BLaER1 (cell line): ENCODE measurements around the gene INAFM2.
A peak's percentile ranks its signal among the peaks of the same experiment; 100 is the strongest.

Experiments used
- H3K27ac ChIP-seq: shearing (Covaris generic); formaldehyde crosslinking; 2 replicates; pipeline ENCODE4 v1.8.1; 2022
- H3K27me3 ChIP-seq: shearing (Covaris generic); formaldehyde crosslinking; 2 replicates; pipeline ENCODE4 v1.8.1; 2022
- H3K36me3 ChIP-seq: shearing (Covaris generic); formaldehyde crosslinking; 2 replicates; pipeline ENCODE4 v1.8.1; 2022
- H3K4me1 ChIP-seq: shearing (Covaris generic); formaldehyde crosslinking; 2 replicates; pipeline ENCODE4 v1.8.1; 2022
- H3K4me2 ChIP-seq: shearing (Covaris generic); formaldehyde crosslinking; 2 replicates; pipeline ENCODE4 v1.8.1; 2022
- H3K4me3 ChIP-seq: shearing (Covaris generic); formaldehyde crosslinking; 2 replicates; pipeline ENCODE4 v1.8.1; 2022
- H3K9ac ChIP-seq: shearing (Covaris generic); formaldehyde crosslinking; 2 replicates; pipeline ENCODE4 v1.8.1; 2022
- H3K9me3 ChIP-seq: shearing (Covaris generic); formaldehyde crosslinking; 2 replicates; pipeline ENCODE4 v1.8.1; 2022
- H4K20me1 ChIP-seq: shearing (Covaris generic); formaldehyde crosslinking; 2 replicates; pipeline ENCODE4 v1.8.1; 2022
- Cebpa-rat ChIP-seq: shearing (Covaris generic); IDR thresholded peaks from 2 replicates; pipeline ENCODE4 v1.8.1; 2022

Gene INAFM2

DNA sequence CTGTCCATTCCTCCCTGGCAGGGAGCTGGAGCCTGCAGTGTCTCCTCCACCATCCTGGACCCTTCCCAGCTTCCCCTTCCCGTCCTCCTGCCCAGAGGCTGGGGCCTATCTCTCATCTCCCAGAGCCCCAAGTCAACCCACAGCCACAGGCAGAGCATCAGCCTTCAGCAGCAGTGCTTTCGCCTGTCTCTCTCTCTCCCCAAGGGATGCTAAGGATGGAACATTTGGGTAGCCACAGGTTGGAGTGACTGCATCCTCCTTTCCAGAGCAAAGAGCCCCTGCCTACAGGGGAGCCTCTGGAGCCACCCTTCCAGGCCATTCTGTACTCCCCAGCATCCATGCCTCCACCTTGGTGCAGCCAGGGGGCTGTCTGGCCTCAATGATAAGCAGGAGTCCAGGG, 19.9 kb upstream of the INAFM2 start:
- Histone ChIP-seq H4K20me1 (no peaks in the 10 kb centered on the region), H3K36me3 (peaks cover 57% of the 10 kb centered on the region), H3K27ac (no peak overlapping the region), H3K4me3 (no peak overlapping the region), H3K9me3 (peaks cover 23% of the 10 kb centered on the region), H3K4me1 (peaks cover 42% of the 10 kb centered on the region), H3K27me3 (no peaks in the 10 kb centered on the region), H3K4me2 (no peak overlapping the region), H3K9ac (no peak overlapping the region)
- TF ChIP-seq Cebpa-rat = no peak

DNA sequence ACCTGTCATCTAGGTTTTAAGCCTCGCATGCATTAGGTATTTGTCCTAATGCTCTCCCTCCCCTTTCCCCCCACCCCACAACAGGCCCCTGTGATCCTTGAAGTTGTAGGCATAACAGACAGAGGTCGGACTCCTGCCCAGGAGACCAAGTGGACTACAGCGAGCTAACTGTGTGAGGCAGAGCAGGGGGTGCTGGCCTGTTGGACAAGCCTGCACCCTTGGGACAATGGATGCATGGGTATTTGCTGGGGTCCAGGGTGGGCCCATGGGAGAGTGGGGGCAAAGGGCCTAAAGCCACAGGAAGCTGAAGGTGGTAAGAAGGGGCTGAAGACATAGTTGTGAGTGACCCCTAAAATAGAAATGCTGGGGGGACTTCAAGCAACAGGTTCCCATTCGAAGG, 18.2 kb upstream of the INAFM2 start:
- Histone ChIP-seq H4K20me1 (no peaks in the 10 kb centered on the region), H3K27me3 (no peaks in the 10 kb centered on the region), H3K4me2 (peak overlapping the region; percentile 92), H3K4me1 (peaks cover 59% of the 10 kb centered on the region), H3K36me3 (peaks cover 41% of the 10 kb centered on the region), H3K4me3 (no peak overlapping the region), H3K27ac (no peak overlapping the region), H3K9me3 (peaks cover 11% of the 10 kb centered on the region), H3K9ac (no peak overlapping the region)
- no peak for TF ChIP-seq Cebpa-rat

DNA sequence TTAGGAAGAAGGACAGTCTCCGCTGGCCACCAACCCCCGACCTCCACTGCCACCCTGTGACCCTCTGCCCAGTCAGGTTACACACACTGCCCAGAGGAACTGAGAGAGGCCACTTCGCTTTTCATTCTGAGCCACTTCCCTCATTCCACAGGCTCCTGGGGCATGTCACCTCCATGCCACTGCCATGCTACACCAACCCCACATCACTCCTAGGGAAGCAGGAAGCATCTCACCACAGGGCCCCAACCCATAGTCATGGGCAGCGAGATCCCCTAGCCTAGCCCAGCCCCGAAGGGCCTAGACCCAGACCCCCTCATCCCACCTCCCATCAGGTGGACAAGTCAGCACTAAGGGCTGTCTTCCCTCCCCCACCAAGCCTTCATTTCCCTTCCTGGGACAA, 17.1 kb upstream of the INAFM2 start:
- H3K27me3 ChIP-seq = no peaks in the 10 kb centered on the region
- H3K4me2 ChIP-seq = peak overlapping the region; percentile 92
- H3K4me1 ChIP-seq = peaks cover 52% of the 10 kb centered on the region
- H3K27ac ChIP-seq = peak overlapping the region; percentile 93
- H4K20me1 ChIP-seq = no peaks in the 10 kb centered on the region
- H3K36me3 ChIP-seq = peaks cover 30% of the 10 kb centered on the region
- H3K9ac ChIP-seq = peak overlapping the region; percentile 80
- H3K4me3 ChIP-seq = peak overlapping the region; percentile 68
- 0 out of 2 replicates have a peak, but pooled peaks cover under 1% of the 10 kb centered on the region for H3K9me3 ChIP-seq
- TF ChIP-seq Cebpa-rat = no peak

DNA sequence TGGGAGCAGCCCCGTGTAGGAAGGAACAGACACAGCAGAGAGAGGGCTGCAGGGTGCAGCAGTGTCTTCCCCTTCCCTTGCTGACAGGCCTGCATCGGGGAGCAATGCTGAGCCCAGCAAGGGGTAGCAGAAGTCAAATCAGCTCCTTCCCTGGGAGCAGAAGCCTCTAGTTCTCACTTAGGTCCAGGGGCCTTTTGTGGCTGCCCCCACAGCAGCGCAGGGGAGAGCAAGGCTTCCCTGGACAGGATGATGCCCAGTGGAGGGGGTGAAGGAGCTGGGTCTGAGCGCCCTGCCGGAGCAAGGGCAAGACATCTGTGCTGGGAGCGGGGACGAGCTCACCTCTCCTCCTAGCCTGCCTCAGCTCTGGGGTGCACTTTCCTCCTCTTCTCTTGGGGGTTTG, 16.6 kb upstream of the INAFM2 start:
- no peaks in the 10 kb centered on the region for H4K20me1 ChIP-seq
- H3K9me3 ChIP-seq = no peaks in the 10 kb centered on the region
- H3K27ac ChIP-seq = peak overlapping the region; percentile 93
- peak overlapping the region; percentile 80 for H3K9ac ChIP-seq
- peaks cover 24% of the 10 kb centered on the region for H3K36me3 ChIP-seq
- peak overlapping the region; percentile 92 for H3K4me2 ChIP-seq
- peaks cover 47% of the 10 kb centered on the region for H3K4me1 ChIP-seq
- TF ChIP-seq Cebpa-rat = no peak
- H3K27me3 ChIP-seq = no peaks in the 10 kb centered on the region
- H3K4me3 ChIP-seq = peak overlapping the region; percentile 68

DNA sequence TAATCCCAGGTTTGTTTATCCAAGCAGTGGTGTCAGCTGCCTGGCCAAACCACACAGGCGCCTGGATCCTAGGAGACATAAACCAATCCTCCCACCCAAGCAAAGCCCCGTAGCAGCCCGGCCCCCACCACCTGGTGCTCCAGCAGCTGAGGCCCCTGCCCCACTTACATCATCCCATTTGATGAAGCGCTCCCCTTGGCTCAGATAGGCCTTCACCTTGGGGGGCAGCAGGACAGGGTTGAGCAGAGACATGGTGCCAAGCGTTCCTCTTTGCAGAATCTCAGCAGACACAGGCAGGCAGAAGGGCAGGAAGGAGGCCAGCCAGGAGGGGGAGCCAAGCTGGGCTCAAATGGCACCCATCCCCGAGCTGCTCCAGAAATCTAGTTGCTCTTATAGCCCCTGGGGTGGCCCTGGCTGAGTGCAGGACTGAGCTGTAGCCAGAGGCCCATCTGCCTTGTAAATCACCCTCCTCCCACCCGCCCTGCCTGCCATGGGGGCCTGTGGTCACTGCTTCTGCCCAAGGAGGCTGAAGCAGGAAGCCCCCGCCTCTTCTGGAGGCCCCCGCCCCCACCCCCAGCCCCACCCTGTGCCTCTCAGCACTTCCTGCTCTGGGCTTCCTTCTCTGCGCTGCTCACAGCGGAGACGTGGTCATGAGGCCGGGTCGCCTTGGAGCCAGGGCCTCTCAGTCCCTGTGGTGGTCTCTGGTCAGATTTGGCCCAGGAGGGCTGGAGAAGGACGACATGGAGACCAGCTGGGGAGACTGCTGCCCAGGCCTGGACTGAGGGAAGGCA, 15.9 kb upstream of the INAFM2 start, which contains the start of gene PLCB2:
PLCB2 (minus strand) TSS at position 515 of the 791 bp plus-strand sequence; CDS start at position 252, 263 bp downstream.
- H3K27me3 ChIP-seq = no peaks in the 10 kb centered on the region
- H3K4me2 ChIP-seq = peak within 1 kb of the TSS; percentile 92
- H3K4me1 ChIP-seq = peaks cover 43% of the 10 kb centered on the region
- peaks cover 17% of the 10 kb centered on the region for H3K36me3 ChIP-seq
- H4K20me1 ChIP-seq = no peaks in the 10 kb centered on the region
- H3K4me3 ChIP-seq = peak within 1 kb of the TSS; percentile 68
- H3K27ac ChIP-seq = peak within 1 kb of the TSS; percentile 93
- H3K9me3 ChIP-seq = no peaks in the 10 kb centered on the region
- peak within 1 kb of the TSS; percentile 80 for H3K9ac ChIP-seq
- TF ChIP-seq Cebpa-rat = no peak

DNA sequence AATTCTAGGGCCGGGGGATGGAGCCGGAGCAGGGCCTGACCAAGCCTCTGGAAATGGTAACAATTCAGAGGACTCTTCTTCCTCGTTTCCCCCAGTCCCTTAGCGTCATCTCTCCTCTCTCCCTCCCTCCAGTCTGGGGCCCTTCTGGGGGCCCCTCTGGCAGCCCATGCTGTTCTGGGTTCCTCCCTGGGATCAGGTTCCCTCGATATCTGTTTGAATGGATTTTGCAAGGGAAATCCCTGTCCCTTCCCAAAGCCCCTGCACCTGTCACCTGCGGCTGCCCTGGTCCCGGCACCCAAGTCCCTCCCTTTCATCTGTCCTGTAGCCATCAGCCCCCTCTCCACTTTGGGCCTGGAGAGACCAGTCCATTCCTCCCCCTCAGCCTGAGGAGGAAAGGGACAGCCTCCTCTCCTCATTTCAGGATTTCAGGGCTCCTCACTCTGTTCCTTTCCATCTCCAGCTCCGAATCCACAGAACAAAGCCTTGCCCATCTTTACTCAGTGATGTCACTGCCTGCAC, 14.1 kb upstream of the INAFM2 start:
- H3K36me3 ChIP-seq = no peaks in the 10 kb centered on the region
- H3K4me3 ChIP-seq = peak overlapping the region; percentile 68; the same call in 1 of the 2 replicates
- peak overlapping the region; percentile 93 for H3K27ac ChIP-seq
- H3K4me1 ChIP-seq = peaks cover 43% of the 10 kb centered on the region
- peak overlapping the region; percentile 67; the same call in 1 of the 2 replicates for H3K9ac ChIP-seq
- peak overlapping the region; percentile 92 for H3K4me2 ChIP-seq
- H3K9me3 ChIP-seq = no peaks in the 10 kb centered on the region
- H4K20me1 ChIP-seq = no peaks in the 10 kb centered on the region
- no peak for TF ChIP-seq Cebpa-rat
- no peaks in the 10 kb centered on the region for H3K27me3 ChIP-seq

DNA sequence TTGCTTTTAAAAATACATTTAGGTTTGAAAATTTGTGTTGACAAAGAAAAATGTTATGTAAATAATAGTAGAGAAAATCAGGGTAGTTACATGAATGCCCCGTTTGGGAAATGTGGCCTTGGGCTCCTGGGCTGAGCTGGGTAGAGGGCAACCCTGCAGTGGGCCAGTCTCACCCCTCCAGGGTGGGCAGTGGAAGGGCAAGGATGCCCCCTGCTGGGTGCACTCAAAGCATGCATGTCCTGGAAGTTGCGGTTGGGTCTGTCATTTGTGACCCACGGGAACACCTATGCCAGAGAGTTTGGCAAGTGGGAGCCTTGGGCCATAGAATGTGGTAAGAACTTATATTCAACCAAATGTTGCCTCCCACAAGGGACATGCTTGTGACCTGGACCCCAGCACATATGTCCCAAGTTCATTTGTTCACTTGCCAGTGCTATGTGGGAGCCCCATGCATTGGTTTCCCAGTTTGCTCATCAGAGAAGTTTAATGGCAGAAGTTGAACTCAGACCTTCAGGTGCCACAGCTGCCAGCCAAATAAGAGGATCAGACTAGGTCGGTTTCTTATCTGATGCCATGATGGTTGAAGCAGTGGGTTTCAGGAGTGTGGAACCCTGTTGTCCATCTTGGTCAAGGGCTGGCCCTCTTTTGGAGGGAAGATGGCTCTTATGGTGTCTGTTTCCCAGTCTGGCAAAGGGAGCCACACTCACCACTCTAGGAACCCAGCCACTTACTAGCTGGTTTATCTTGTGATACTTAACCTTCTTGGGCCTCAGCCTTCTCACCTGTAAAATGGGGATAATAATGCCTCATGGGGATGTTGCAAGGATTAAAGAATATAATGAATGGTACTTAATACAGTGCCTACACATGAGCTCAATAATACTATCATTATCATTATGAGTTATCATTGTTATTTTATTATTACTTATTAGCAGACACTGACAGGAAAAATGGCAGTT, 13.2 kb upstream of the INAFM2 start:
- peaks cover 43% of the 10 kb centered on the region for H3K4me1 ChIP-seq
- no peak overlapping the region for H3K27ac ChIP-seq
- H3K4me3 ChIP-seq = no peak overlapping the region
- no peak for TF ChIP-seq Cebpa-rat
- H3K36me3 ChIP-seq = no peaks in the 10 kb centered on the region
- H3K9me3 ChIP-seq = no peaks in the 10 kb centered on the region
- no peaks in the 10 kb centered on the region for H3K27me3 ChIP-seq
- no peaks in the 10 kb centered on the region for H4K20me1 ChIP-seq
- H3K9ac ChIP-seq = no peak overlapping the region
- H3K4me2 ChIP-seq = no peak overlapping the region

DNA sequence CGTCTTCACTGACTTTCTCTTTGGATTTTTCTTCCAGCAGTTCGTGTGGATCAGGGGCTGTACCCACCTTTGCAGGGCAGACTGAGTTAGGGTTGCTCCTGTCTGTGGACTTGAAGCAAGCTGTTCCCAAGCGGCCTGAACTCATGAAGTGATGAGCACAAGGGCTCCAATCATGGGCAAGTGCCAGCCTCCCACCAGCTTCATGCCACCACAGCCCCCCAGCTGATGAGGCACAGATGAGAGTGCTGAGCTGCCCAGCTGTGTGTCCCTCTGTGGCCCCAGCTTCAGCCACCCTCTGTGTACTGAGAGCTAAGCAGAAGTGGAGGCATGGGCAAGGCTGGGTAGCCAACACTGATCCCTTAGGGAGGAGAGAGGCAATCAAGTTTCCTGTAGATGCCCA, 12.5 kb upstream of the INAFM2 start:
- H3K27ac ChIP-seq = no peak overlapping the region

DNA sequence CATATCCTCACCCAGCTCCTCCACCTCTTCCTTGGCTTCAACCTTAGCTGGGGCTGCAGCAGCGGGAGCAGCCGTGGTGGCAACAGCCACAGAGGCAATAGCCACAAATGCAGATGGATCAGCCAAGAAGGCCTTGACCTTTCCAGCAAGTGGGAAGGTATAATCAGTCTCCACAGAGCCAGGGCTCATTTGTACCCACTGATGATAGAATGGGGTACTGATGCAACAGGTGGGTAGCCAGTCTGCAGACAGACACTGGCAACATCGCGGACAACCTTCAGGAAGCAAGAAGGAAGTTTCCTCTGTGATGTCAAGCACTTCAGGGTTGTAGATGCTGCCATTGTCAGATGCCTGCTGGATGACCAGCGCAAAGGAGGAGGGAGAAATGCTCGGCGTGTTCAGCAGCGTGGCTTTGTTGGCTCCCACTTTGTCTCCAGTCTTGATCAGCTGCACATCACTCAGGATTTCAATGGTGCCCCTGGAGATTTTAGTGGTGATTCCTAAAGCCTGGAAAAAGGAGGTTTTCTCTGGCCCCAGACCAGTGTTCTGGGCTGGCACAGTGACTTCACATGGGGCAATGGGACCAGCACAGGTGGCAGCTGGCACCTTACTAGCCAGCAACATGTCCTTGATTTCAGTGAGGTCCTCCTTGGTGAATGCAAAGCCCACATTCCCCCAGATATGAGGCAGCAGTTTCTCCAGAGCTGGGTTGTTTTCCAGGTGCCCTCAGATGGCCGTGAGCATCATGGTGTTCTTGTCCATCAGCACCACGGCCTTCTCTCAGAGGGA, 10.9 kb upstream of the INAFM2 start:
- Histone ChIP-seq H3K4me1 (peaks cover 31% of the 10 kb centered on the region), H3K27ac (no peak overlapping the region), H3K4me2 (no peak overlapping the region), H3K27me3 (no peaks in the 10 kb centered on the region), H3K9me3 (no peaks in the 10 kb centered on the region), H3K9ac (no peak overlapping the region), H3K36me3 (no peaks in the 10 kb centered on the region), H4K20me1 (no peaks in the 10 kb centered on the region), H3K4me3 (no peak overlapping the region)
- TF ChIP-seq Cebpa-rat = no peak

More for the DNA sequence above, 12.5 kb upstream of the INAFM2 start:
- H3K27me3 ChIP-seq = no peaks in the 10 kb centered on the region
- no peak overlapping the region for H3K4me3 ChIP-seq
- TF ChIP-seq Cebpa-rat = no peak
- H3K9me3 ChIP-seq = no peaks in the 10 kb centered on the region
- H3K4me1 ChIP-seq = peaks cover 40% of the 10 kb centered on the region
- no peak overlapping the region for H3K4me2 ChIP-seq
- H3K9ac ChIP-seq = no peak overlapping the region
- H4K20me1 ChIP-seq = no peaks in the 10 kb centered on the region
- no peaks in the 10 kb centered on the region for H3K36me3 ChIP-seq
